Right kidney (tissue), 9 donors: ENCODE measurements around the gene DIPK2B.

Experiments used
- DNase-seq: peaks from one replicate; pipeline ENCODE4 v3.0.0-alpha.2; 2016
- long read RNA-seq, 8 donors: transcript quantifications; one replicate each; lab custom pipeline, GENCODE V29; 2026

DIPK2B gene
- long read RNA-seq, donor 1, partial matches to known transcripts: 0 of 1 reads
- long read RNA-seq, donor 1, other reads (novel, unspliced or antisense): 0 of 1 reads
- long read RNA-seq, donor 2, full-length matches to known transcripts: 2 of 2 reads
- long read RNA-seq, donor 2, partial matches to known transcripts: 0 of 2 reads
- long read RNA-seq, donor 2, other reads (novel, unspliced or antisense): 0 of 2 reads
- long read RNA-seq, donor 3, partial matches to known transcripts: 0 of 4 reads
- long read RNA-seq, donor 3, other reads (novel, unspliced or antisense): 0 of 4 reads
- long read RNA-seq, donor 4, partial matches to known transcripts: 0 of 2 reads
- long read RNA-seq, donor 4, other reads (novel, unspliced or antisense): 0 of 2 reads
- long read RNA-seq, donor 5, full-length matches to known transcripts: 5 of 5 reads
- long read RNA-seq, donor 5, partial matches to known transcripts: 0 of 5 reads
- long read RNA-seq, donor 5, other reads (novel, unspliced or antisense): 0 of 5 reads
- long read RNA-seq, donor 6, full-length matches to known transcripts: 2 of 2 reads
- long read RNA-seq, donor 6, partial matches to known transcripts: 0 of 2 reads
- long read RNA-seq, donor 6, other reads (novel, unspliced or antisense): 0 of 2 reads
- long read RNA-seq, donor 7, full-length matches to known transcripts: 2 of 2 reads
- long read RNA-seq, donor 7, partial matches to known transcripts: 0 of 2 reads
- long read RNA-seq, donor 7, other reads (novel, unspliced or antisense): 0 of 2 reads
- long read RNA-seq, donor 8, partial matches to known transcripts: 0 of 4 reads
- long read RNA-seq, donor 8, other reads (novel, unspliced or antisense): 0 of 4 reads

GRCh38 chrX:45200741-45201234 lies at the start of gene DIPK2B:
TSS of gene DIPK2B (minus strand) at chrX:45200876. CDS start at chrX:45200826, 50 bp downstream.
- DNase-seq: no peak

GRCh38 chrX:45240301-45240700 lies 39.6 kb upstream of the DIPK2B start:
- DNase-seq: no peak

DNA sequence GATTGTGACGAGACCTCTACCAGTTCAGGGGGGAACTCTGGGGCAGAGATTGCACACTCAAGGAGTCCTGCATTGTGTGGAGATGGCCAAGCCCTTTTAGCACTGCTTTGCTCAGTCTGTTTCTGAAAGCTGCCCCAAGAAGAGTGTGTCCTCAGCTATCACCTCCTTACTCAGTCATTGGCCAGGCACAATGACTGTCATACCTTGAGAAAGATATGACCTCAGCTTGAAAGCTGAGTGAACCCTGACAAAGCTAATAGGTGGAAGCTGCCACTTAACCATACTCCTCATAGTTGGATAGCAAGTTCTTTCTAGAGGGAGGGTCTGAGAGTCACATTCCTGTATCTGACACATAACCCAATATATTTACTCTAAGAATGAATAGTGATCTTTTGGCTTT lies 37.8 kb upstream of the DIPK2B start:
- DNase-seq: no peak

- no peak for DNase-seq
Observed at GRCh38 chrX:45233531-45233930, 32.9 kb upstream of the DIPK2B start.

DNA sequence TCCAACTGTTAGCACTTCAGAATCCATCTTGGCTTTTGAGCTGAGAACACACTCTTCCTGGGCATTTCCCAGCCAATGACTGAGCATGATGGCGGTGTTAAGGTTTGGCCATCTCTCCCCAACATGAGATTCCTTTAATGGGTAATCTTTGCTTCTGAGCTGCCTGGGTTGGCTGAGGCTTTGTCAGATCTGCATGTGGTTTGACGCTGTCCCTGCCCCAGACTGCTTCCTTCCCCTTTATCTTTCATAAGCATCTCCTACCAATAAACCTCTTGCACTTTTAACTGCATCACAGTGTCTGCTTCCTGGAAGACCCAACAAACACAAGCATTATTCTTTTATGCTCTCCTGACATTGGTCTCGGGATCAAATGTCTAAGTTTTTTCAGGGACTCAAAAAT lies 31.5 kb upstream of the DIPK2B start:
- DNase-seq: no peak

GRCh38 chrX:45230410-45230809 lies 29.7 kb upstream of the DIPK2B start:
- DNase-seq: no peak

GRCh38 chrX:45229348-45229747 lies 28.7 kb upstream of the DIPK2B start:
- no peak for DNase-seq

DNA sequence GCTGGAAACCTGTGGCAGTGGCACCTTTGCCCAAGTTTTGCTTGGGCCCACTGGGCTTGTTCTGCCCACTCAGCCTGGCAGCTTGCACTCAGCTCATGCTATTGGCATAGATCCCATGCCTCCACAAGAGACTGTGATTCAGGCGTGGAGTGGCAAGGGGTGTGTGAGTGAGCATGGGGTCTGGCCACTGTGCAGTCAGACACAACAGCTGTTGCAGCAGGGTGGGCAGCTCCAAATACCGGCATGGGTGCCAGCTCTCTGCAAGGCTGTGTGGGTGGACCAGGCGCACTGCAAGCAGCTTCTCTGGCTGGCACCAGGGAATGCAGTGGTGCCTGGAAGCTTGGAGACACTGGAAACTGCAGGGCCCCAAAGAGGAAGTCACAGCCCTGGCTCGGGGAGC lies 27.4 kb upstream of the DIPK2B start:
- DNase-seq: no peak

- DNase-seq: no peak
Observed at GRCh38 chrX:45208121-45208856, 7.6 kb upstream of the DIPK2B start.

- no peak for DNase-seq
Observed at GRCh38 chrX:45202171-45202570, 1.5 kb upstream of the DIPK2B start.

DNA sequence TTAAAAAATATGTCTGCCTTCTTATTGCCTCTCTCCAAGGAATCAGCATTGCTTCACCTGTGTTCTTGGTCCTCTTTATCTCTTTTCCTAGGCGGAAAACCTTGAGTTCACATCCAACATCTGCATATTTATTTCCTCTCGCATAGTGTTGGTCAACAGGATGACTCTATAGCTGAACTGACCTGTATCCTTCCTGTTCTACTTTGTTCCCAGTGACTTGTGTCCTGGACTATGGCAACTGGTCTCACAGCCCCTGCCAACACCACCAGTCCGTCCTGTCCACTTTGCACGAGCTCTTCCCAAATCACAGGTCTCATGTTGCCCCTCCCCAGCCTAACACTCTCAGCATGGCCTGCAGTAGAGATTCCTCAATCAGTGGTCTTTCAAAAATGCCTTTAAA lies 2.0 kb downstream of the DIPK2B start:
- DNase-seq: no peak

GRCh38 chrX:45198301-45198700 lies 2.4 kb downstream of the DIPK2B start:
- no peak for DNase-seq

DNA sequence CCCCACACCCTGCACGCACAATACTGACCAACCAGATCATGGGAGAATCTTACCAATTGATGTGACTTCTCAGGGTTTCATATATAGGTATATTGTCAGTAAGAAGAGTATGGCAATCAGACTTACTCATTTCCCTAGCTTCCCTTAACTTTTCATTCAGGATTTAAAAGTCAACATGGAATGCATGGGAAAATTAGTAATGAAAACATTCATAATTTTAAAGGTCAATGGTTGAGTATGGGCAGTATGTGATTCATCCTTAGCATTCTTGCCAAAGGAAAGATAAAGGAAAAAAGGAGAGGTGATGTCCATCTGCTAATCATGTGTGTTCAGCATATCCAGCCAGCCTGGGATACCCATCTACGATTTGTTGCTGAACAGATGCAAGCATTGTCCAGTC lies 4.0 kb downstream of the DIPK2B start:
- no peak for DNase-seq

- DNase-seq: no peak
Observed at GRCh38 chrX:45191820-45192409, 8.8 kb downstream of the DIPK2B start.

DNA sequence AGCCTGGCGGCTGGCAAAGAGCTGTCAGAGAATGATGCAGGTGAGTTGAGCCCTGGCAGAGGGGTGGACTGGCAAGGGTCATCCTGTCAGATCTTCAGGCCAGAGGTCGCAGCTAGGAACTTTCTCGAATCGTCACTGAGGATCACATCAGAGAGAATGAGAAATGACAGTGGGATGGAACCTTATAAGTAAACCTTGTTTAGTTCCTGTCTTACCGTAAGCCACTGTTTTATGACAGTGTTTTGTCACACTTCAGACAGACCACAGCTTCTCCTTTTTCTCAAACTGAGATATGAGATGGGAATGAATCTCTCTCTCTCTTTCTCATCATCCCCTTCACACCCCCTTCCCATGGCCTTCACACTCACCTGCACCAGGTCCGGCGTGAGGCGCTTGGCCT lies 9.3 kb downstream of the DIPK2B start:
- DNase-seq: no peak

DNA sequence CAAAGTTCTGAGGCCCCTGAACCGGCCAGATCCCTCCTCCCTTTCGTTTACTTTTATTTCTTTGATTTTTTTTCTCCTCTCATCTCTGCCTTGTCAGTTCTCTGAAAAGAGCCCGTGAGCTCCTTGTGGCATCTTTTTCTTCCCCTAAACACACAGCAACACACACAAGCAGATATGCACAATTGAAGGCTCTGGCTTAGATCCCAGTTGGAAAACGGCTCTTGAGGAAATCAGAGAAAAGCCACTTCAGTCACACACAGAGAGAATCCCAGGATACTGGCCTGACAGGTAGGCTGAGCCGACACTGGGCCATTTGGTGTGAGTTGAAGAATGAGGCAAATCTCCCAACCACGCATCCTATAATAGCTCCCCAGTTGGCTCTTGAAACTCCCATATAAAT lies 12.9 kb downstream of the DIPK2B start:
- DNase-seq: no peak

GRCh38 chrX:45186643-45187026 lies 14.0 kb downstream of the DIPK2B start:
- DNase-seq: no peak

DNA sequence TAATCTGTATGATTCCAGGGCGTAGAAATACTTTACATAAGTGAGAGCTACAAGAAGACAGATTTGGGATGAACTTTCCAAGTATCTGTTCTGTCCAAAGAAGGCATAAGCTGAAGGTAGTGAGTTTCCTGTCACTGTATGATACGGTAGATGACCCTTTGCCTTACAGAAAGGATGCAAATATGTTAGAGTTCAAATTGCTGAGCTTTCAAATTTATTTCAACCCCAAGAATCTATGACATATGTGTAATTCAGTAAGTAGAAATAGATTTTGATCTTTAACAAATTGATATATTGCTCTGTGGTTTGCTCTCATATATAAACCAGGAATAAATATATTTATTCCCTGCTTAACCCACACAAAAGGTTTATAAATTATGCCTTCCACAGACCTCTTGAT lies 16.5 kb downstream of the DIPK2B start:
- DNase-seq: no peak

- no peak for DNase-seq
Observed at GRCh38 chrX:45172890-45173289, 27.8 kb downstream of the DIPK2B start.

GRCh38 chrX:45166781-45167180 lies 33.9 kb downstream of the DIPK2B start:
- no peak for DNase-seq

DNA sequence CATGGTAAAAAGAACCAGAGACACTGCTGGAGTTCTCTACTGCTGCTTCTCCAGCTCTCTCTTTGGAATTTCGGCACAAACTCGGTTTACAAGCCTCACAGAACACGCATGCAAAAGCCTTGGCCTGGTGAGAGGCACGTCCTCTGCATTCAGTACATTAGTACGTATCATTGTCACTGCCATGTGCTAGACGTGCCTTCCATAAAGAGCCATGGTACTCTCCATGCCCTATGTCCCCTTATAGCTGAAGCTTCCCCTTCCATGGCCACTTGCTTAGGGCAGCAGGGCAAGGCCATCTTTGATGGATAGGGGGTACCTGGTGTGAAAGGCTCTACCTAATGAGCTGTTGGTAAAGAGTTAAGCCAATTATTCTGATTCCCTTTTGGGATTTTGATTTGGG lies 35.0 kb downstream of the DIPK2B start:
- DNase-seq: no peak

- DNase-seq: no peak
Observed at GRCh38 chrX:45164995-45165394, 35.7 kb downstream of the DIPK2B start.
